Choroid plexus epithelial cell (primary cell): Measurements from ENCODE around the gene ABCB8.
A peak's percentile ranks its signal among the peaks of the same experiment; 100 is the strongest.

ENCODE experiments used
- DNase-seq: peaks from one replicate; pipeline ENCODE4 v3.0.0-alpha.2; 2010; ENCODE audit warnings: low read depth
- H3K4me3 ChIP-seq: 2 replicates; pipeline ENCODE4 v1.5.1; 2011; ENCODE audit warnings: low read depth, mild to moderate bottlenecking, control low read depth, low read length, moderate library complexity
- TF ChIP-seq, protein P1 (sequence below): conservative IDR thresholded peaks from 2 replicates; pipeline ENCODE4 v1.5.1; 2011; ENCODE audit warnings: low read depth, mild to moderate bottlenecking, control low read depth, inconsistent platforms, low read length, moderate library complexity

Gene ABCB8

DNA sequence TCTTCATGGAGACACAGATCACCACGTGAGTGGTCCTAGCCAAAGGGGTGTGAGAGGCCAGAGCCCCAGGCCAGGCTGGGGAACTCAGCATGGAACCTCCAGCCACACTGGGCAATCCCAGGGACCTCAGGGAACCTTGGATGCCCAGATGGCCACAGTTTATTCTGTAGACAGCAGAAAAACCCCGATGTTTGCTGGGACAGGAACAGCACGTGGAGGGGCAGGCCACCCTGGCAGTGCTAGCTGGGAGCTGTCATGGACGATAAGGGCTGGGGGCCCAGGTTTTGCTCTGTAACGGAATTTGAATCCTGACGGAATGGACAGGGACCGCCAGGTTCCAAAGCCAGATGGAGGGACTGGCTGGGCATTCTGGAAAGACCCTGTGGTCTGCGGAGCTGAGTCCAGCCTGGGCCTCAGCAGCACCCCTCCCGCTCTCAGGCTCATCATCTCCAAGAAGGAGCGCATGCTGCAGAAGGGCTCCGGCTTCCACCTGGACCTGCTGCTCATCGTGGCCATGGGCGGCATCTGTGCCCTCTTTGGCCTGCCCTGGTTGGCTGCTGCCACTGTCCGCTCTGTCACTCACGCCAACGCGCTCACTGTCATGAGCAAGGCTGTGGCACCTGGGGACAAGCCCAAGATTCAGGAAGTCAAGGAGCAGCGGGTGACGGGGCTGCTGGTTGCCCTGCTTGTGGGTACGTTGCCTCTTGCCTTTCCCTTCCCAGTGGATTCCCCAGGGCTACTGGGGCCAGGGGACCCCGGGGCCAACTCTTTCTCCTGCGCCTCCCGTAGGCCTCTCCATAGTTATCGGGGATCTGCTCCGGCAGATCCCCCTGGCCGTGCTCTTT, 46.8 kb downstream of the ABCB8 start:
- no peak overlapping the region for H3K4me3 ChIP-seq
- TF ChIP-seq, protein P1, sequence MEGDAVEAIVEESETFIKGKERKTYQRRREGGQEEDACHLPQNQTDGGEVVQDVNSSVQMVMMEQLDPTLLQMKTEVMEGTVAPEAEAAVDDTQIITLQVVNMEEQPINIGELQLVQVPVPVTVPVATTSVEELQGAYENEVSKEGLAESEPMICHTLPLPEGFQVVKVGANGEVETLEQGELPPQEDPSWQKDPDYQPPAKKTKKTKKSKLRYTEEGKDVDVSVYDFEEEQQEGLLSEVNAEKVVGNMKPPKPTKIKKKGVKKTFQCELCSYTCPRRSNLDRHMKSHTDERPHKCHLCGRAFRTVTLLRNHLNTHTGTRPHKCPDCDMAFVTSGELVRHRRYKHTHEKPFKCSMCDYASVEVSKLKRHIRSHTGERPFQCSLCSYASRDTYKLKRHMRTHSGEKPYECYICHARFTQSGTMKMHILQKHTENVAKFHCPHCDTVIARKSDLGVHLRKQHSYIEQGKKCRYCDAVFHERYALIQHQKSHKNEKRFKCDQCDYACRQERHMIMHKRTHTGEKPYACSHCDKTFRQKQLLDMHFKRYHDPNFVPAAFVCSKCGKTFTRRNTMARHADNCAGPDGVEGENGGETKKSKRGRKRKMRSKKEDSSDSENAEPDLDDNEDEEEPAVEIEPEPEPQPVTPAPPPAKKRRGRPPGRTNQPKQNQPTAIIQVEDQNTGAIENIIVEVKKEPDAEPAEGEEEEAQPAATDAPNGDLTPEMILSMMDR: no peak
- no peak for DNase-seq

DNA sequence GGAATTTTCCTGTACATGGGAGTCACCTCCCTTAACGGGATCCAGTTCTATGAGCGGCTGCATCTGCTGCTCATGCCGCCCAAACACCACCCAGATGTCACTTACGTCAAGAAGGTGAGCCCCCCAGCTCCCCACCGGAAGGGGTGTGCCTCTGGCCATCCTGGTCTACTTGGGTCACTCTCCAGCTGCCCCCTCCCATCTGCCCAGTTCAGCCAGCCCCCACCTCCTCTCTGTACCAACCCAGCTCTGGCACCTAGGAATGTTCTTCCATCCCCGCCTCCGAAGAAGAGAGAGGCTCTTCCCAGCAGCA, 47.4 kb downstream of the ABCB8 start:
- TF ChIP-seq, protein P1: no peak
- no peak overlapping the region for H3K4me3 ChIP-seq
- no peak for DNase-seq

DNA sequence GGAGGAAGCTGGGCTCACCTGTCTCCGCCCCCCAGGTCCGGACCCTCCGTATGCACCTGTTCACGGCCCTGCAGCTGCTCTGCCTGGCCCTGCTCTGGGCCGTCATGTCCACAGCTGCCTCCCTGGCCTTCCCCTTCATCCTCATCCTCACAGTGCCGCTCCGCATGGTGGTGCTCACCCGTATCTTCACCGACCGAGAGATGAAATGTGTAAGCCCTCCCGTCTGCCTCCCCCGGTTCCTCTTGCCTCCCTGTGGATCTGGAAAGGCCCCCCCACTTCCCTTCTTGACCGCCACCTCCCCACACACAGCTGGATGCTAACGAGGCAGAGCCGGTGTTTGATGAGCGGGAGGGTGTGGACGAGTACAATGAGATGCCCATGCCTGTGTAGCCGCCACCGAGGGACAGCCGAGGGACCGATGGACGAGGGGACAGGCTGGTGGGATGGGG, 47.8 kb downstream of the ABCB8 start:
- TF ChIP-seq, protein P1: no peak
- H3K4me3 ChIP-seq: no peak overlapping the region
- no peak for DNase-seq

GRCh38 chr7:151076863-151077704, 48.8 kb downstream of the ABCB8 start:
- H3K4me3 ChIP-seq: no peak overlapping the region
- TF ChIP-seq, protein P1: peak; percentile 51
- no peak for DNase-seq

- DNase-seq: no peak
- H3K4me3 ChIP-seq: no peak overlapping the region
- TF ChIP-seq, protein P1: no peak
Observed at GRCh38 chr7:151077705-151078232, 49.5 kb downstream of the ABCB8 start.

GRCh38 chr7:151078233-151079040, 50.2 kb downstream of the ABCB8 start:
- no peak overlapping the region for H3K4me3 ChIP-seq
- DNase-seq: peak; percentile 61
- TF ChIP-seq, protein P1: no peak
